ENCODE data around the gene KRT9. TPM values are rescaled to one million over a fixed set of nuclear protein-coding genes. Genes with fewer than 3 reads are reported as not detected.
"Not testable (repeated sequence)": the region's sequence is repeated elsewhere in the genome, so short reads cannot be mapped to it uniquely, and the experiment has no call there.

KRT9 gene
- total and polyA plus RNA-seq, 4 donors = not detected

DNA sequence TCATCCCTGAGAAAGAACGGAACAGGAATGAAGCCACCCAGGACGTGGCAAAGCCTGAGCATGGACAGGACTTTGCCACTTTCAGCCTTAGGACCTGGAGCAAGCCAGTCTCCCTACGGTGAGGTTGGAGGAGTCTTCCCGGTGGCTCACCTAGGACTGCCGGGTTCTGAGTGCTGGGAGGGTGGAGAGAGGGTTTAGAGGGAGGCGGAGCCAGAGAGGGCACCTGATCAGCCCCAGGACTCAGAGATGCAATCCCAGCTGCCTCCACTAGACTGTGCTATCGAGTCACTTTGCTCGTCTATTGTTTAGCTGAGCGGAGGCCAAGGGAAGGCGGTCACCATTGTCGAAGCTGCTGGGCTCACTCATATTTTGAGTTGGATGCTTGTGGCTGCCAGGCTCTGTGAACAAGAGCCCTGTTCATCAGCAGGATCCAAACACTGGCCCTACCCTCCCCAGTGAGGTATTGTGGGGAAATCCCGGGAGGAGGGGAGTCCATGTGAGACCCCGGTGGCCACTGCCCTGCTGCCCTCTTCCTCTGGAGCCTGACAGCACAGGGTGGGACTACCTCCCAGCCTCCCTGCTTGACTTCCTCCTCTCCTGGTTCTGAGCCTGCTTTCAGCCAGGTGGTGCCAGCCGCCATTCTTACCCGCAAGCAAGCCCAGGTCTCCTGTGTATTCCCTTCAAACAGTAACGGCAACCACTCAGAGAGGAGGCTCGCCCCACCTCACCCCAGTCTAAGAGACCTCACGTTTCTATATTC, 7.8 kb upstream of the KRT9 start:
- H3K9ac ChIP-seq (ENCODE audit: insufficient read depth in 1 of 2, low read length in 2 of 2) = no peak overlapping the region

DNA sequence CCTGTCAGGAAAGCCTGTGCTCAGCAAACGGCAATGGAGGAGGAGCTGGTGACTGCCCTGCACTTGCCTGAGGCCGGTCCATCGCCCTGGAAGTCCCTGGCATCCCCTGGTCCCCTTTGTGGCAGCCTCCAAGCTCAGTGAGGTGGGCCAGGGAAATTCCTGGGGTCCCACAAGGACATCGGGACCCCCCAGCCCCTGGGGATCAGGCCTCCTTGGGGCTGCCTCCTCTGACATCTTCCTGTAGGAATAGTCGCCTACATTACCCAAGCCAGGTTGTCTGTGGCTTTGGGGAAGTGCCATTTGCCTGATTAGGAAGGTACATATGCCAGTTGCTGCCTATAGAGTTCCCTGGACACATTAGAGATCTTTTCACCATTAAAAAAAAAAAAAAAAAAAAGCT, 7.1 kb upstream of the KRT9 start:
- DNase-seq = no peak
- H3K27ac ChIP-seq (ENCODE audit: low read depth in 1 of 2, low read length in 1 of 2) = no peak overlapping the region
- TF ChIP-seq, protein P1, sequence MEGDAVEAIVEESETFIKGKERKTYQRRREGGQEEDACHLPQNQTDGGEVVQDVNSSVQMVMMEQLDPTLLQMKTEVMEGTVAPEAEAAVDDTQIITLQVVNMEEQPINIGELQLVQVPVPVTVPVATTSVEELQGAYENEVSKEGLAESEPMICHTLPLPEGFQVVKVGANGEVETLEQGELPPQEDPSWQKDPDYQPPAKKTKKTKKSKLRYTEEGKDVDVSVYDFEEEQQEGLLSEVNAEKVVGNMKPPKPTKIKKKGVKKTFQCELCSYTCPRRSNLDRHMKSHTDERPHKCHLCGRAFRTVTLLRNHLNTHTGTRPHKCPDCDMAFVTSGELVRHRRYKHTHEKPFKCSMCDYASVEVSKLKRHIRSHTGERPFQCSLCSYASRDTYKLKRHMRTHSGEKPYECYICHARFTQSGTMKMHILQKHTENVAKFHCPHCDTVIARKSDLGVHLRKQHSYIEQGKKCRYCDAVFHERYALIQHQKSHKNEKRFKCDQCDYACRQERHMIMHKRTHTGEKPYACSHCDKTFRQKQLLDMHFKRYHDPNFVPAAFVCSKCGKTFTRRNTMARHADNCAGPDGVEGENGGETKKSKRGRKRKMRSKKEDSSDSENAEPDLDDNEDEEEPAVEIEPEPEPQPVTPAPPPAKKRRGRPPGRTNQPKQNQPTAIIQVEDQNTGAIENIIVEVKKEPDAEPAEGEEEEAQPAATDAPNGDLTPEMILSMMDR (IDR thresholded peaks at IDR 0.05; ENCODE audit: control extremely low read depth, extremely low read depth) = no peak
- H3K9me3 ChIP-seq (ENCODE audit: control insufficient read depth in 4 of 4, insufficient read depth in 3 of 4, low read length in 3 of 4) = peaks cover 0 to 5% (median 0%) of the 10 kb centered on the region in 4 donors
- H3K4me1 ChIP-seq (ENCODE audit: control insufficient read depth in 5 of 5, insufficient read depth in 5 of 5, low read length in 5 of 5) = no peaks in the 10 kb centered on the region
- H3K36me3 ChIP-seq (ENCODE audit: control insufficient read depth in 4 of 4, insufficient read depth in 4 of 4, low read length in 4 of 4) = no peaks in the 10 kb centered on the region
- ATAC-seq (ENCODE audit: insufficient read depth, low FRiP score) = no peak
- H3K27me3 ChIP-seq (ENCODE audit: control insufficient read depth in 3 of 3, insufficient read depth in 3 of 3, low read length in 2 of 3) = no peaks in the 10 kb centered on the region
- WGBS, 2 donors = 79 to 80% methylated on average over 5 of the region's 5 CpGs
- no peak overlapping the region for H3K4me3 ChIP-seq
- no peak overlapping the region for H3K9ac ChIP-seq (ENCODE audit: insufficient read depth in 1 of 2, low read length in 2 of 2)

More for the DNA sequence above, 7.8 kb upstream of the KRT9 start:
- Histone ChIP-seq H3K4me3 (no peak overlapping the region), H3K9me3 (ENCODE audit: control insufficient read depth in 4 of 4, insufficient read depth in 3 of 4, low read length in 3 of 4) (peaks cover 0 to 5% (median 0%) of the 10 kb centered on the region in 4 donors), H3K36me3 (ENCODE audit: control insufficient read depth in 4 of 4, insufficient read depth in 4 of 4, low read length in 4 of 4) (no peaks in the 10 kb centered on the region), H3K27me3 (ENCODE audit: control insufficient read depth in 3 of 3, insufficient read depth in 3 of 3, low read length in 2 of 3) (no peaks in the 10 kb centered on the region), H3K4me1 (ENCODE audit: control insufficient read depth in 5 of 5, insufficient read depth in 5 of 5, low read length in 5 of 5) (no peaks in the 10 kb centered on the region), H3K27ac (ENCODE audit: low read depth in 1 of 2, low read length in 1 of 2) (no peak overlapping the region)
- TF ChIP-seq, protein P1 (IDR thresholded peaks at IDR 0.05; ENCODE audit: control extremely low read depth, extremely low read depth) = peak; percentile 42
- ATAC-seq (ENCODE audit: insufficient read depth, low FRiP score) = peak; percentile 70
- 48 to 49% methylated on average over 18 of the region's 18 CpGs for WGBS, 2 donors
- peak; percentile 84 to 87 (median 86) for DNase-seq

GRCh38 chr17:41578538-41578937, 6.7 kb upstream of the KRT9 start:
- no peak overlapping the region for H3K27ac ChIP-seq (ENCODE audit: low read depth in 1 of 2, low read length in 1 of 2)
- no peaks in the 10 kb centered on the region for H3K4me1 ChIP-seq (ENCODE audit: control insufficient read depth in 5 of 5, insufficient read depth in 5 of 5, low read length in 5 of 5)
- ATAC-seq (ENCODE audit: insufficient read depth, low FRiP score) = no peak
- peaks cover 0 to 5% (median 0%) of the 10 kb centered on the region in 4 donors for H3K9me3 ChIP-seq (ENCODE audit: control insufficient read depth in 4 of 4, insufficient read depth in 3 of 4, low read length in 3 of 4)
- no peak overlapping the region for H3K9ac ChIP-seq (ENCODE audit: insufficient read depth in 1 of 2, low read length in 2 of 2)
- no peaks in the 10 kb centered on the region for H3K36me3 ChIP-seq (ENCODE audit: control insufficient read depth in 4 of 4, insufficient read depth in 4 of 4, low read length in 4 of 4)
- no peak overlapping the region for H3K4me3 ChIP-seq
- H3K27me3 ChIP-seq (ENCODE audit: control insufficient read depth in 3 of 3, insufficient read depth in 3 of 3, low read length in 2 of 3) = no peaks in the 10 kb centered on the region
- TF ChIP-seq, protein P1 (IDR thresholded peaks at IDR 0.05; ENCODE audit: control extremely low read depth, extremely low read depth) = no peak
- DNase-seq = no peak
- WGBS, 2 donors = 88 to 100% methylated on average over 1 of the region's 1 CpG

- H3K36me3 ChIP-seq (ENCODE audit: control insufficient read depth in 4 of 4, insufficient read depth in 4 of 4, low read length in 4 of 4); H3K9ac ChIP-seq (ENCODE audit: insufficient read depth in 1 of 2, low read length in 2 of 2); H3K4me1 ChIP-seq (ENCODE audit: control insufficient read depth in 5 of 5, insufficient read depth in 5 of 5, low read length in 5 of 5); ATAC-seq (ENCODE audit: insufficient read depth, low FRiP score); H3K27ac ChIP-seq (ENCODE audit: low read depth in 1 of 2, low read length in 1 of 2); H3K27me3 ChIP-seq (ENCODE audit: control insufficient read depth in 3 of 3, insufficient read depth in 3 of 3, low read length in 2 of 3); H3K4me3 ChIP-seq; DNase-seq; H3K9me3 ChIP-seq (ENCODE audit: control insufficient read depth in 4 of 4, insufficient read depth in 3 of 4, low read length in 3 of 4): not testable (repeated sequence)
- 91 to 94% methylated on average over 4 of the region's 4 CpGs for WGBS, 2 donors
These were observed 4.9 kb upstream of the KRT9 start for GRCh38 chr17:41576740-41577139.
